SKM-1 (cell line): ENCODE data around the gene APOBEC3G.
"Not testable (repeated sequence)": the region's sequence is repeated elsewhere in the genome, so short reads cannot be mapped to it uniquely, and the experiment has no call there.

Source experiments
- DNase-seq: peaks from one replicate; lab custom pipeline; 2025; ENCODE audit not compliant: unreplicated experiment; lab: John Stamatoyannopoulos, UW

APOBEC3G gene

GRCh38 chr22:39066442-39067276, 10.4 kb upstream of the APOBEC3G start:
- DNase-seq = not testable (repeated sequence)

- no peak for DNase-seq
Measured at GRCh38 chr22:39068033-39068785, 8.9 kb upstream of the APOBEC3G start.

DNA sequence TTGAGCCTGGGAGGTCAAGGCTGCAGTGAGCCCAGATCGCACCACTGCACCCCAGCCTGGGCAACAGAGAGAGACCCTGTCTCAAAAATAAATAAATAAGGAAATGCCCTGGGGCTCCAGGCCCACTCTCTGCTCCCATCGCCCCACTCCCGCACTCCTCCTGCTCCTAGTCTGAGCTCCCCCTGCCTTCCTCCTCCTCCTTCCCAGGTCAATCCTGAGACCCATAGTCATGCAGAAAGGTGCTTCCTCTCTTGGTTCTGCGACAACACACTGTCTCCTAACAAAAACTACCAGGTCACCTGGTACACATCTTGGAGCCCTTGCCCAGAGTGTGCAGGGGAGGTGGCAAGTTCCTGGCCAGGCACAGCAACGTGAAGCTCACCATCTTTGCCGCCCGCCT, 6.9 kb upstream of the APOBEC3G start:
- no peak for DNase-seq

- DNase-seq = not testable (repeated sequence)
Measured at GRCh38 chr22:39072581-39072981, 4.5 kb upstream of the APOBEC3G start.

DNA sequence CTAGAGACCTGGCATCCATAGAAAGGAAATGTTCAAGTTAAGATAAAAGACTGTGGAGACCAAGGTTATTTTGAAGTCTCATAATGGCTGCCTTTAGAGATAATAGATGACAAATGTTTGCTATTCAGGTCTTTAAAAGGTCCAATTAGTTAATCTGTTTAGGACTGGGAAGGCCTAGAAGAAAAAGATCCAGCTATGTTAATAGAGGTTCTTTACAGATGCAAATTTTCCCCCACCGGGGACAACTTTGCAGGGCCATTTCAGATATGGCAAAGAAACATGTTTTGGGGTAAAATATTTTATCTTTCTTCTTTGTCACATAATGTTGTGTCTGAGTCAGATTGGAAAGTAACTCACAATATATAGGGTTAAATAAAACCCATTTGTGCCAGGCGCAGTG, 3.1 kb upstream of the APOBEC3G start:
- DNase-seq = no peak

DNA sequence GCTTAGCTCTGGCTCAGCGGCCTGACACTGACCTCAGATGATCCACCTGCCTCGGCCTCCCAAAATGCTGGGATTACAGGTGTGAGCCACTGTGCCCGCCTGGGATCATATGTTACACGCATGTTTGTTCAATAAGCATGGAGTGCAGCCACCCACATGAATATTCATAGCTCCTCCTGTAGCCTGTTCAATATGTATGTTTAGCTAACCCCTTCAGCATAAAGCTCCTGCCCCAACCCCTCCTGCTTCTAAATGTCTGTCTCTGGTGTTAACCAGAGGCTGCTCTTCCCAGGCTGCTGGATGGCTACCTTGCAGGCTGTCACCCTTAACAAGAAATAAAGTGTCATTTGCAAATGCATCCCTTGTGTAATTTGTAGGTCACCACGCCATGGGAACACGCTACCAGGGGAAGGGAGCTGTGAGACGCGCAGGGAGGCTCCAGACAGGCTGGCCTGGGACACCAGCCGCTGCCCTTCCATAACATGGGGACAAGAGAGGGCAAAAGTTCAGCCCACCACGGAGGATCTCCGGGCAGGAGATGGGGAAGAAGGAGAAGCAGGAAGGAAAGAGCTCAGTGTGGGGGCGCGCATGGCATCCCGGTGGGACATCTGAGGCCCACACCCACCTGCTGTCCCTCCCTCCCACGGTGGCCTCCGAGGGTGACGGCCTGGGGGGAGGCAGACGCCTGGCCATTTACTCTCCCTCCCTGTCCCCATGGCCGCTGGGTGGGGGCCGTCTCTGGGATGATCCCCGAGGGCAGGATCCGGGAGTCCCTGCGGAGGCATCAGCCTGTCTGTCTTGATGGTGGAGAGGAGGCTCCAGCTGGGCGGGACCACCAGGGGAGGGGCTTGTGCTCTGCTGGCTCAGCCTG, 685 bp upstream of the APOBEC3G start:
- not testable (repeated sequence) for DNase-seq

- not testable (repeated sequence) for DNase-seq
Measured at GRCh38 chr22:39077912-39078311, 837 bp downstream of the APOBEC3G start.

DNA sequence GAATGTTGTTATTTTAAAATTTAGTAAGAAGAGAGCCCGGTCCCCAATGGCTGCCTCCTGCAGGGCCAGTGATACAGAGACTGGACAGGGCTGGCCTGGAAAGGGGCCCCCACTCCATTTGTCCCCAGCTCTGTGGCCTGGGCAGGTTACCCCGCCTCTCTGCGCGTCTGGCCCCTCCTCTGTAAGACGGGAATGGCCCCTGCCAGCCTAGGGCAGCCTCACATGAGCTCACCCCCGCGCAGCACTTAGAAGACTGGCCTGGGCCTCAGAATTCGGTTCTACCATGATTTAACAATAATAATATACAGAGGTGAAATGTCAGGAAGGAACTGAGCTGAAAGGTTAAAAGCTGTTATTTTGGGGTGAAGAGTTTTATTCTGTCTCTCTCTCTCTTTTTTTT, 1.3 kb downstream of the APOBEC3G start:
- DNase-seq = no peak

GRCh38 chr22:39079054-39079637, 2.1 kb downstream of the APOBEC3G start:
- DNase-seq = not testable (repeated sequence)

GRCh38 chr22:39080052-39080762, 3.1 kb downstream of the APOBEC3G start:
- DNase-seq = no peak

GRCh38 chr22:39081016-39081415, 3.9 kb downstream of the APOBEC3G start:
- no peak for DNase-seq

DNA sequence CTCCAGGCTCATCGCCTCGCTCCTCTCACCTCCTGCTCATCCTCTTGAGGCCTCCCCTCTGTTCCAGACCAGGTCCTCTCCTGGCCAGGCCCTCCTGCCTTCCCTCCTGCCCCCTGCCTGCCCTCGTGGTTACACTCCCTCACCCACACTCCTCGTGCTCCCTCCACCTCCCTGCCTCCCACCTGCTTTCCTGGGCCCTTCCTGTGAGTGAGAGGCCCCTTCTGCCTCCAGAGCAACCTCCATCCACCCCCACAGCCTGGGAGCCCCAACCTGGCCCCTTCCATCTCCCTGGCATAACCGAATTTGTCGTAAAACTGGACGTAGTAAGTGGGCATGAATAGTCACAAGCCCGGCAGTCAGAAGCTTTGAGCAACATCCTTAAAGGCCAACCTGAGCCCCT, 4.5 kb downstream of the APOBEC3G start:
- no peak for DNase-seq

GRCh38 chr22:39083212-39084165, 6.4 kb downstream of the APOBEC3G start:
- DNase-seq = no peak

DNA sequence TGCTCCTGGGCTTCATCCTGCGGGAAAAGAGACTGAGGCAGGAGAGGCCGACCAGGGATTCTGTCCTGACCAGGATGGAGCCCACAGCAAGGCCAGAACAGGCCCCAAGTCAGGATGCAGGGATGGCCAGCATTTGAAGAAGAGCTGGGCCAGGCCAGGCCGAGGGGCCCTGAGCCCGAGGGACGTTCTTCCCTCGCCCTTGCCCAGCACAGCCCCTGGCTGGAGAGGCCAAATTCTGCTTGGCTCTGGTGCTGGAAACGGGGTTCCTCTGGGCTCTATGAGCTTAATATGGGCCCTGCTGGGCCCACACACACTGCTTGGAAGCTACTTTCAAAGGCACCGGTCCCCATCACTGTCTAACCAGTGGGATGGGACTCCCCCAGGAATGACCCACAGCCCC, 7.6 kb downstream of the APOBEC3G start:
- no peak for DNase-seq

DNA sequence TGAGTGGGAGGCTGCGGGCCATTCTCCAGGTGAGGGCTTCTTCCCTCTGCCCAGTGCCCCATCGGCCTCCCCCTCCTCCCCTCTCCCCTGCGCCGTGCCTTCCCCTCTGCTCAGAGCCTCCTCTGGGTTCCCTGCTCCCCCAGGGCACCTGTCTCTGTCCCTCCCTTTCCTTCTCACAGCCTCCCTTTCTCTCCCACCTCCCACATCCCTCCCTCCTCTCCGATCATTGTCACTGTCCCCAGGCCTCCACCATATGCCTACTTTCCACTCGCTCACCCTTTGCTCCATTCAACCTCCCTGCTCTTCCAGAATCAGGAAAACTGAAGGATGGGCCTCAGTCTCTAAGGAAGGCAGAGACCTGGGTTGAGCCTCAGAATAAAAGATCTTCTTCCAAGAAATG, 10.0 kb downstream of the APOBEC3G start:
- no peak for DNase-seq

DNA sequence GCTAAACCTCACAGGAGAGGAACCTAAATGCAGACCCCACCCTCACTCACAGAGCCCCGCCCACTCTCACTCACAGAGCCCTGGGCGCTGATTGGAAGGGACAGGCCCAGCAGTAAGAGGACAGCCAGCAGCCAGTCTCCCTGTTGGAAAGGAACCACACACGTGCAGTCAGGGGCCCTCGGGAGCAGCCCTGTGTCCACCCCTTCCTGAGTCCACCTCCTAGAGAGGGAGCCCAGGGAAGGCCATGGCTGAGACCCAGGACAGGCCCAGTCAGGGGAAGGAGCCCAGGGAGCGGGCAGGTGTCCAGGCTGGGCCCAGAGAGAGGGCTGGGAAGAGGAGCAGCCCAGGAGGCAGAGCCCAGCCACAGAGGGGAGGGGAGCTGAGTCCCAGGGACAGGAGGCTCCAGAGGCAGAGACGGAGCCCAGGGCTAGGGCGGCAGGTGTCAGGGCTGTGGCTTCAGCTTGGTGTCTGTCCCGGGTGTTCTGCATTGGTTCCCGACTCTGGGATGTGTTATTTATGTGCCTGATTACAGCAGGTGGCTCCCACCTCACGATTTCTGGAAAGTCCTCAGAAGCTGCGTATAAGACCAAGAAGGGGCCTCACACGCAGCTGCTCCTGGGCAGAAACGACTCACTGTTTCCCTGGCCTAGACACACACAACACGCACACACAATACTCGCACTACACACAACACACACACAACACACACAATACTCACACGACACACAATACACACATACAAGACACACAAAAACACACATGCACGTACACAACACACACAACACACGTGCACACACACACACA, 11.0 kb downstream of the APOBEC3G start:
- DNase-seq = no peak

GRCh38 chr22:39088685-39089032, 11.6 kb downstream of the APOBEC3G start:
- DNase-seq = no peak

- DNase-seq = no peak
Measured at GRCh38 chr22:39089928-39090327, 12.9 kb downstream of the APOBEC3G start.
